ENCODE results near the gene MGRN1. TPM values are rescaled to one million over a fixed set of nuclear protein-coding genes. Genes with fewer than 3 reads are reported as not detected.
A peak's percentile ranks its signal among the peaks of the same experiment; 100 is the strongest.

The MGRN1 gene
- total and polyA plus RNA-seq, 2 of the 13 experiments (the other 11 are each of a cell fraction or from before 2014, with no cell fraction given) = 11.9 to 12.6 TPM

GRCh38 chr16:4624827-4625559, 367 bp downstream of the MGRN1 start (continued):
- TF ChIP-seq AHDC1 (CRISPR knock-in tag; IDR thresholded peaks at IDR 0.05; ENCODE audit: borderline replicate concordance) (no peak), MEIS2 (CRISPR knock-in tag; IDR thresholded peaks at IDR 0.05) (peak; percentile 75; the same call in 1 of the 2 replicates), HDAC2 (CRISPR knock-in tag; IDR thresholded peaks at IDR 0.05) (peak; percentile 39; the same call in 1 of the 2 replicates), KLF11 (CRISPR knock-in tag; IDR thresholded peaks at IDR 0.05) (no peak), KLF12 (CRISPR knock-in tag; IDR thresholded peaks at IDR 0.05; ENCODE audit: borderline replicate concordance) (no peak), NR2F2 (IDR thresholded peaks at IDR 0.05; ENCODE audit: borderline replicate concordance, low read depth) (peak; percentile 26; the same call in 1 of the 2 replicates), ZNF34 (CRISPR knock-in tag; IDR thresholded peaks at IDR 0.05; ENCODE audit: borderline replicate concordance) (no peak; the same call in 1 of the 2 replicates), ZNF780A (CRISPR knock-in tag; IDR thresholded peaks at IDR 0.05) (no peak), ZNF547 (CRISPR knock-in tag; IDR thresholded peaks at IDR 0.05) (peak; percentile 76), CBX1 (IDR thresholded peaks at IDR 0.05; ENCODE audit: low read depth) (peak; percentile 38), ZFX (CRISPR knock-in tag; IDR thresholded peaks at IDR 0.05; ENCODE audit: low read depth) (peak; percentile 99), ZNF432 (CRISPR knock-in tag; IDR thresholded peaks at IDR 0.05; ENCODE audit: borderline replicate concordance) (no peak), ZNF616 (CRISPR knock-in tag; IDR thresholded peaks at IDR 0.05; ENCODE audit: low read depth) (peak; percentile 77; the same call in 1 of the 2 replicates), ZZZ3 (CRISPR knock-in tag; IDR thresholded peaks at IDR 0.05; ENCODE audit: borderline replicate concordance) (no peak), THAP7 (CRISPR knock-in tag; IDR thresholded peaks at IDR 0.05) (0 out of 2 replicates have a peak, but pooled peaks have one; percentile 10), HNF1B (CRISPR knock-in tag; IDR thresholded peaks at IDR 0.05) (0 out of 2 replicates have a peak, but pooled peaks have one; percentile 31), ZFYVE20 (CRISPR knock-in tag; IDR thresholded peaks at IDR 0.05; ENCODE audit: borderline replicate concordance, low read depth) (no peak), ZNF3 (CRISPR knock-in tag; IDR thresholded peaks at IDR 0.05) (peak; percentile 11; the same call in 1 of the 2 replicates), ATF2 (CRISPR knock-in tag; IDR thresholded peaks at IDR 0.05) (no peak), ZNF383 (CRISPR knock-in tag; IDR thresholded peaks at IDR 0.05; ENCODE audit: borderline replicate concordance) (no peak)

Data from HepG2 (cell line).